ENCODE data around the gene CSMD2. TPM values are rescaled to one million over a fixed set of nuclear protein-coding genes. Genes with fewer than 3 reads are reported as not detected.

Gene CSMD2
- total and polyA plus RNA-seq, 2 of the 4 experiments (the other 2 are of a cell fraction) = under 0.01 to 0.36 TPM

GRCh38 chr1:33819913-33820311, 345.1 kb downstream of the CSMD2 start:
- no peaks in the 10 kb centered on the region for H3K4me1 ChIP-seq (ENCODE audit: control insufficient read depth, insufficient read depth, low read length)
- no CpG with 5 or more reads among the region's 7 CpGs for WGBS, 2 experiments (ENCODE audit: extremely low coverage in 2 of 2, insufficient read length in 1 of 2)
- no peak overlapping the region for H2BK5ac ChIP-seq (ENCODE audit: low read depth, low read length, poor library complexity, severe bottlenecking)
- dilution Hi-C loops (cut with HindIII; ENCODE audit: low sequenced_read_pairs, unreplicated experiment) = no loop called here
- peaks cover 32% of the 10 kb centered on the region for H3K9me3 ChIP-seq (ENCODE audit: control insufficient read depth, insufficient read depth, low read length)
- no peak overlapping the region for H3K18ac ChIP-seq (ENCODE audit: low read depth, low read length)
- no peaks in the 10 kb centered on the region for H3K79me1 ChIP-seq (ENCODE audit: low read depth in 1 of 2, low read length in 2 of 2)
- no TSS peak for BruUV-seq (replicated peaks)
- no peak overlapping the region for H3K23ac ChIP-seq (ENCODE audit: low read depth, low read length)
- H3K4me3 ChIP-seq (ENCODE audit: insufficient read depth, low read depth, low read length) = no peak overlapping the region
- ATAC-seq (ENCODE audit: low read depth) = no peak
- H2BK15ac ChIP-seq (ENCODE audit: low read depth, low read length) = no peak overlapping the region
- no peak overlapping the region for H2AK5ac ChIP-seq (ENCODE audit: low read depth, low read length)
- no peak overlapping the region for H2AK9ac ChIP-seq (replicated peaks; ENCODE audit: low read depth, low read length, poor library complexity)
- no peak overlapping the region for H4K8ac ChIP-seq (ENCODE audit: low read depth in 2 of 2, low read length in 2 of 2)
- in situ Hi-C loops (cut with MboI; ENCODE audit: low sequenced_read_pairs) = no loop called here
- no peak overlapping the region for H2BK20ac ChIP-seq (ENCODE audit: low read depth, low read length)
- POLR2A ChIA-PET (ENCODE audit: unreplicated experiment) = no interaction called here
- H3K36me3 ChIP-seq (ENCODE audit: control insufficient read depth, insufficient read depth, low read length) = no peaks in the 10 kb centered on the region
- no peak overlapping the region for H4K5ac ChIP-seq (ENCODE audit: low read depth, low read length)
- H3K27me3 ChIP-seq (ENCODE audit: control insufficient read depth, insufficient read depth, low read length) = no peaks in the 10 kb centered on the region
- no peaks in the 10 kb centered on the region for H3K9me1 ChIP-seq (ENCODE audit: insufficient read depth, low read length)
- no peak overlapping the region for H2BK120ac ChIP-seq (ENCODE audit: low read depth, low read length)
- no peak overlapping the region for H3K56ac ChIP-seq (ENCODE audit: extremely low read depth, insufficient read depth, low read length)
- H2AFZ ChIP-seq (replicated peaks; ENCODE audit: low read length, poor library complexity) = no peak overlapping the region
- no peak overlapping the region for H3K9ac ChIP-seq (ENCODE audit: low read depth, low read length)
- CTCF ChIA-PET = no interaction called here
- H4K20me1 ChIP-seq (ENCODE audit: insufficient read depth, low read length) = no peaks in the 10 kb centered on the region
- H3K4me2 ChIP-seq (ENCODE audit: low read depth, low read length) = no peak overlapping the region
- H3K4ac ChIP-seq (ENCODE audit: low read depth, low read length) = no peak overlapping the region
- DNase-seq = no peak
- no peak for TF ChIP-seq CTCF (conservative IDR thresholded peaks at IDR 0.05; ENCODE audit: low read depth, low read length)
- TF ChIP-seq BHLHE40 (IDR thresholded peaks at IDR 0.05; ENCODE audit: low read depth, low read length) = no peak
- no peak for TF ChIP-seq USF2 (IDR thresholded peaks at IDR 0.05; ENCODE audit: low read depth, low read length)
- no peak for TF ChIP-seq MAFK (IDR thresholded peaks at IDR 0.05; ENCODE audit: low read depth, low read length)
- no peak for TF ChIP-seq RAD21 (IDR thresholded peaks at IDR 0.05; ENCODE audit: low read length)
- no peak for TF ChIP-seq ELK1 (IDR thresholded peaks at IDR 0.05; ENCODE audit: borderline replicate concordance, low read depth, low read length)
- TF ChIP-seq FOS (IDR thresholded peaks at IDR 0.05; ENCODE audit: low read depth, low read length) = no peak
- no peak for TF ChIP-seq MAZ (IDR thresholded peaks at IDR 0.05; ENCODE audit: borderline replicate concordance, low read depth, low read length)
- TF ChIP-seq RCOR1 (IDR thresholded peaks at IDR 0.05; ENCODE audit: insufficient replicate concordance, low read length) = no peak
- no peak for TF ChIP-seq SMC3 (IDR thresholded peaks at IDR 0.05; ENCODE audit: low read depth, low read length)
- no peak for TF ChIP-seq POLR2A (IDR thresholded peaks at IDR 0.05; ENCODE audit: low read depth, low read length)
- TF ChIP-seq NFE2L2 (IDR thresholded peaks at IDR 0.05; ENCODE audit: low read depth, low read length) = no peak
- TF ChIP-seq CEBPB (IDR thresholded peaks at IDR 0.05; ENCODE audit: low read depth, low read length) = no peak
- TF ChIP-seq RFX5 (IDR thresholded peaks at IDR 0.05; ENCODE audit: low read depth, low read length) = no peak
- no peak for TF ChIP-seq MXI1 (IDR thresholded peaks at IDR 0.05; ENCODE audit: borderline replicate concordance, low read depth, low read length)
- no peak for TF ChIP-seq CHD1 (IDR thresholded peaks at IDR 0.05; ENCODE audit: low read depth, low read length)
- no peak overlapping the region for H3K14ac ChIP-seq (replicated peaks; ENCODE audit: low read depth, low read length)
- intact Hi-C loops (cut with micrococcal nuclease) = no loop called here
- no peak overlapping the region for H3K27ac ChIP-seq (ENCODE audit: insufficient read depth, low read length)
- no peak overlapping the region for H4K91ac ChIP-seq (ENCODE audit: insufficient read depth, low read depth, low read length)
